Measurements from ENCODE around the gene MGAT4C. TPM values are rescaled to one million over a fixed set of nuclear protein-coding genes. Genes with fewer than 3 reads are reported as not detected.

The MGAT4C gene
- total RNA-seq, 1 experiment from 2014 or later = not detected

- ChIA-PET POLR2A (no interaction called here), CTCF (no interaction called here)
- peaks cover 19% of the 10 kb centered on the region for H3K27me3 Mint-ChIP-seq (ENCODE audit: insufficient read depth, unreplicated experiment)
- Histone ChIP-seq H3K27me3 (replicated peaks; ENCODE audit: control insufficient read depth, insufficient read depth, low read length) (no peaks in the 10 kb centered on the region), H3K4me1 (no peaks in the 10 kb centered on the region), H3K9me3 (no peaks in the 10 kb centered on the region), H3K4me3 (ENCODE audit: low read depth, low read length) (peak overlapping the region; percentile 36), H3K36me3 (ENCODE audit: control insufficient read depth, insufficient read depth, low read length) (no peaks in the 10 kb centered on the region)
- peaks cover 6% of the 10 kb centered on the region for H3K4me1 Mint-ChIP-seq (ENCODE audit: low read depth, unreplicated experiment)
- H3K9me3 Mint-ChIP-seq (ENCODE audit: unreplicated experiment) = no peaks in the 10 kb centered on the region
- intact Hi-C loops (cut with micrococcal nuclease; ENCODE audit: unreplicated experiment) = loop anchor here (5.0 kb wide), 1 partner anchor 648 kb away; no protein-coding TSS in a partner anchor
- BruUV-seq (replicated peaks) = no TSS peak
- TF ChIP-seq, protein P1, sequence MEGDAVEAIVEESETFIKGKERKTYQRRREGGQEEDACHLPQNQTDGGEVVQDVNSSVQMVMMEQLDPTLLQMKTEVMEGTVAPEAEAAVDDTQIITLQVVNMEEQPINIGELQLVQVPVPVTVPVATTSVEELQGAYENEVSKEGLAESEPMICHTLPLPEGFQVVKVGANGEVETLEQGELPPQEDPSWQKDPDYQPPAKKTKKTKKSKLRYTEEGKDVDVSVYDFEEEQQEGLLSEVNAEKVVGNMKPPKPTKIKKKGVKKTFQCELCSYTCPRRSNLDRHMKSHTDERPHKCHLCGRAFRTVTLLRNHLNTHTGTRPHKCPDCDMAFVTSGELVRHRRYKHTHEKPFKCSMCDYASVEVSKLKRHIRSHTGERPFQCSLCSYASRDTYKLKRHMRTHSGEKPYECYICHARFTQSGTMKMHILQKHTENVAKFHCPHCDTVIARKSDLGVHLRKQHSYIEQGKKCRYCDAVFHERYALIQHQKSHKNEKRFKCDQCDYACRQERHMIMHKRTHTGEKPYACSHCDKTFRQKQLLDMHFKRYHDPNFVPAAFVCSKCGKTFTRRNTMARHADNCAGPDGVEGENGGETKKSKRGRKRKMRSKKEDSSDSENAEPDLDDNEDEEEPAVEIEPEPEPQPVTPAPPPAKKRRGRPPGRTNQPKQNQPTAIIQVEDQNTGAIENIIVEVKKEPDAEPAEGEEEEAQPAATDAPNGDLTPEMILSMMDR (IDR thresholded peaks at IDR 0.05; ENCODE audit: insufficient read depth in 1 of 2, low read depth in 1 of 2, low read length in 1 of 2, severe bottlenecking in 1 of 2, unreplicated experiment in 1 of 2) = no peak
- H3K36me3 Mint-ChIP-seq (ENCODE audit: insufficient read depth, unreplicated experiment) = no peaks in the 10 kb centered on the region
- DNase-seq = peak; percentile 27 to 39
- H3K27ac Mint-ChIP-seq (ENCODE audit: unreplicated experiment) = no peak overlapping the region
- peak overlapping the region; percentile 71 for H3K4me3 Mint-ChIP-seq (ENCODE audit: unreplicated experiment)
Observed at GRCh38 chr12:86264451-86265328, 8.5 kb upstream of the MGAT4C start.

DNA sequence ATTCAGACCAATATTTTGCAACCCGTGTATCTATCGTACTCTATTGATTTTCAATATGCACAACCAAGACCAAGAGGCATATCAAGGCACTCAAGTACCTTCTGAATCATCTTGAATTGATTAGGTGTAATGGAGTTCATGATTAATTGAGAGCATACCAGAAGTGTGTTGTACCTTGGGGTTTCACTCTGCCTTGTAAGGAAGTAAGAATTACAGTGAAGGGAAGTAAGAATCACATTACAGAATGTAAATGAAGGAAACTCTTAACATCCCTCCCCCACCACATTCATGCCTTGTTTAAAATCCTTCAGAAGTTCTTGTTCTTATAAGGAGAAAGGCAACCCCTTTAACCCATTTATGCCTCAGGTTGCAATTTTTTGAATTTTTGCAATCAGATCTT is 5.4 kb upstream of the MGAT4C start:
- no peak for DNase-seq
- no TSS peak for BruUV-seq (replicated peaks)
- Histone ChIP-seq H3K9me3 (no peaks in the 10 kb centered on the region), H3K4me1 (no peaks in the 10 kb centered on the region), H3K4me3 (ENCODE audit: low read depth, low read length) (no peak overlapping the region), H3K27me3 (replicated peaks; ENCODE audit: control insufficient read depth, insufficient read depth, low read length) (no peaks in the 10 kb centered on the region), H3K36me3 (ENCODE audit: control insufficient read depth, insufficient read depth, low read length) (no peaks in the 10 kb centered on the region)
- H3K36me3 Mint-ChIP-seq (ENCODE audit: insufficient read depth, unreplicated experiment) = no peaks in the 10 kb centered on the region
- no peak overlapping the region for H3K4me3 Mint-ChIP-seq (ENCODE audit: unreplicated experiment)
- intact Hi-C loops (cut with micrococcal nuclease; ENCODE audit: unreplicated experiment) = loop anchor here (5.0 kb wide), 1 partner anchor 651 kb away; no protein-coding TSS in a partner anchor
- ChIA-PET CTCF (no interaction called here), POLR2A (no interaction called here)
- H3K27me3 Mint-ChIP-seq (ENCODE audit: insufficient read depth, unreplicated experiment) = peaks cover 14% of the 10 kb centered on the region
- H3K27ac Mint-ChIP-seq (ENCODE audit: unreplicated experiment) = no peak overlapping the region
- peaks cover 6% of the 10 kb centered on the region for H3K4me1 Mint-ChIP-seq (ENCODE audit: low read depth, unreplicated experiment)
- TF ChIP-seq, protein P1 (IDR thresholded peaks at IDR 0.05; ENCODE audit: insufficient read depth in 1 of 2, low read depth in 1 of 2, low read length in 1 of 2, severe bottlenecking in 1 of 2, unreplicated experiment in 1 of 2) = no peak
- no peaks in the 10 kb centered on the region for H3K9me3 Mint-ChIP-seq (ENCODE audit: unreplicated experiment)

DNA sequence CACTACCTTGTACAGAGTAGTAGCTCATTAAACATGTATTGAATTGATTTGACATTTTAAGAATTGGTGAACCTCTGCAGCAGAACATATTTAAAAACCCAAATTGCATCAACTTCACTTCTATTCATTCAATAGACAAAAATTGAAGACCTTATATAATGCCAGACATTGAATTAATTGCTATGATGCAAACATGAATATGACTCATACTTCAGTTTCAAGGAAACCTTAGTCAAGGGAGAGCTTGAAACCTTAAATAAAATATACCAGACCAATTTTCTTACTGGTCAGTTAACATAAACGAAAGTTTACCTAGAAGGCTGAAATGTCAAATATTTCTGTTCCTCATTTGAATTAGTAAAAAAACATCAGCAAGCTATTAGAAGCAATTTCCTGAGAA is 5.0 kb upstream of the MGAT4C start:
- no peaks in the 10 kb centered on the region for H3K9me3 ChIP-seq
- peaks cover 6% of the 10 kb centered on the region for H3K4me1 Mint-ChIP-seq (ENCODE audit: low read depth, unreplicated experiment)
- ChIA-PET POLR2A (no interaction called here), CTCF (no interaction called here)
- H3K4me3 ChIP-seq (ENCODE audit: low read depth, low read length) = no peak overlapping the region
- H3K27me3 ChIP-seq (replicated peaks; ENCODE audit: control insufficient read depth, insufficient read depth, low read length) = no peaks in the 10 kb centered on the region
- no peaks in the 10 kb centered on the region for H3K4me1 ChIP-seq
- TF ChIP-seq, protein P1 (IDR thresholded peaks at IDR 0.05; ENCODE audit: insufficient read depth in 1 of 2, low read depth in 1 of 2, low read length in 1 of 2, severe bottlenecking in 1 of 2, unreplicated experiment in 1 of 2) = no peak
- no peaks in the 10 kb centered on the region for H3K36me3 ChIP-seq (ENCODE audit: control insufficient read depth, insufficient read depth, low read length)
- BruUV-seq (replicated peaks) = no TSS peak
- no peaks in the 10 kb centered on the region for H3K9me3 Mint-ChIP-seq (ENCODE audit: unreplicated experiment)
- H3K27me3 Mint-ChIP-seq (ENCODE audit: insufficient read depth, unreplicated experiment) = peaks cover 14% of the 10 kb centered on the region
- H3K36me3 Mint-ChIP-seq (ENCODE audit: insufficient read depth, unreplicated experiment) = no peaks in the 10 kb centered on the region
- H3K27ac Mint-ChIP-seq (ENCODE audit: unreplicated experiment) = no peak overlapping the region
- no peak for DNase-seq
- no peak overlapping the region for H3K4me3 Mint-ChIP-seq (ENCODE audit: unreplicated experiment)
- intact Hi-C loops (cut with micrococcal nuclease; ENCODE audit: unreplicated experiment) = loop anchor here (5.0 kb wide), 1 partner anchor 651 kb away; no protein-coding TSS in a partner anchor

Measured in Caco-2 (cell line).